IPS-11a (cell line): ENCODE measurements around the gene MIR17HG.
A peak's percentile ranks its signal among the peaks of the same experiment; 100 is the strongest.
"Not testable (repeated sequence)": the region's sequence is repeated elsewhere in the genome, so short reads cannot be mapped to it uniquely, and the experiment has no call there.

Experiments used
- H3K4me3 ChIP-seq: one replicate; pipeline ENCODE4 v1.5.1; 2013; ENCODE audit warnings: low read depth, low read length, control low read depth

Gene MIR17HG

GRCh38 chr13:91346850-91347201, 661 bp upstream of the MIR17HG start:
- H3K4me3 ChIP-seq = peak overlapping the region; percentile 77

- peak overlapping the region; percentile 77 for H3K4me3 ChIP-seq
Measured at GRCh38 chr13:91347996-91348905, 764 bp downstream of the MIR17HG start.

- H3K4me3 ChIP-seq = peak overlapping the region; percentile 75
Measured at GRCh38 chr13:91348906-91349435, 1.5 kb downstream of the MIR17HG start.

GRCh38 chr13:91349992-91350911, 2.8 kb downstream of the MIR17HG start:
- H3K4me3 ChIP-seq = peak overlapping the region; percentile 75

GRCh38 chr13:91351123-91351522, 3.6 kb downstream of the MIR17HG start:
- H3K4me3 ChIP-seq = no peak overlapping the region

- H3K4me3 ChIP-seq = no peak overlapping the region
Measured at GRCh38 chr13:91351980-91352379, 4.5 kb downstream of the MIR17HG start.

GRCh38 chr13:91352891-91353290, 5.4 kb downstream of the MIR17HG start:
- not testable (repeated sequence) for H3K4me3 ChIP-seq

- H3K4me3 ChIP-seq = no peak overlapping the region
Measured at GRCh38 chr13:91353494-91353893, 6.0 kb downstream of the MIR17HG start.

GRCh38 chr13:91355099-91355825, 7.8 kb downstream of the MIR17HG start:
- no peak overlapping the region for H3K4me3 ChIP-seq

- H3K4me3 ChIP-seq = no peak overlapping the region
Measured at GRCh38 chr13:91355826-91356710, 8.6 kb downstream of the MIR17HG start.

GRCh38 chr13:91356919-91357612, 9.6 kb downstream of the MIR17HG start:
- no peak overlapping the region for H3K4me3 ChIP-seq

- H3K4me3 ChIP-seq = no peak overlapping the region
Measured at GRCh38 chr13:91357613-91358386, 10.3 kb downstream of the MIR17HG start.

GRCh38 chr13:91358387-91358782, 10.9 kb downstream of the MIR17HG start:
- no peak overlapping the region for H3K4me3 ChIP-seq

GRCh38 chr13:91359111-91359510, 11.6 kb downstream of the MIR17HG start:
- H3K4me3 ChIP-seq = no peak overlapping the region

GRCh38 chr13:91359631-91360030, 12.1 kb downstream of the MIR17HG start:
- no peak overlapping the region for H3K4me3 ChIP-seq

- H3K4me3 ChIP-seq = no peak overlapping the region
Measured at GRCh38 chr13:91360246-91360751, 12.8 kb downstream of the MIR17HG start.

GRCh38 chr13:91361755-91362271, 14.3 kb downstream of the MIR17HG start:
- H3K4me3 ChIP-seq = no peak overlapping the region

- no peak overlapping the region for H3K4me3 ChIP-seq
Measured at GRCh38 chr13:91362908-91363307, 15.4 kb downstream of the MIR17HG start.
